Mesenchymal stem cell (in vitro differentiated cells and primary cell): Measurements from ENCODE around the gene SDHAF3. TPM values are rescaled to one million over a fixed set of nuclear protein-coding genes. Genes with fewer than 3 reads are reported as not detected.
"Not testable (repeated sequence)": the region's sequence is repeated elsewhere in the genome, so short reads cannot be mapped to it uniquely, and the experiment has no call there.

Source experiments
- DNase-seq: peaks from one replicate; pipeline ENCODE4 v3.0.0-alpha.2; 2013
- H2AFZ ChIP-seq: one replicate; pipeline ENCODE4 v1.6.1; 2013; ENCODE audit warnings: low read depth, mild to moderate bottlenecking, control low read depth, inconsistent platforms, low read length, moderate library complexity
- H2AK5ac ChIP-seq: 2 replicates; pipeline ENCODE4 v1.6.1; 2013; ENCODE audit warnings: low read length, moderate library complexity, mild to moderate bottlenecking, inconsistent platforms; ENCODE audit not compliant: severe bottlenecking
- H2BK120ac ChIP-seq: one replicate; pipeline ENCODE4 v1.6.1; 2013; ENCODE audit warnings: low read depth, mild to moderate bottlenecking, inconsistent platforms, low read length, moderate library complexity
- H2BK12ac ChIP-seq, 2 experiments: one replicate each; pipeline ENCODE4 v1.6.1; 2013; ENCODE audit warnings: inconsistent platforms in 2 of 2, low read length in 2 of 2, mild to moderate bottlenecking in 2 of 2, moderate library complexity in 2 of 2, control low read depth in 1 of 2
- H2BK15ac ChIP-seq: one replicate; pipeline ENCODE4 v1.6.1; 2013; ENCODE audit warnings: mild to moderate bottlenecking, low read depth, inconsistent platforms; ENCODE audit not compliant: poor library complexity, severe bottlenecking
- H2BK5ac ChIP-seq: 2 replicates; pipeline ENCODE4 v1.6.1; 2013; ENCODE audit warnings: low read depth, mild to moderate bottlenecking, low read length, control low read depth, inconsistent platforms; ENCODE audit not compliant: poor library complexity, severe bottlenecking
- H3K14ac ChIP-seq, 2 experiments: one replicate each; pipeline ENCODE4 v1.6.1; 2013; ENCODE audit warnings: inconsistent platforms in 2 of 2, low read length in 2 of 2, control low read depth in 1 of 2, mild to moderate bottlenecking in 1 of 2, moderate library complexity in 1 of 2
- H3K18ac ChIP-seq, 2 experiments: one replicate each; pipeline ENCODE4 v1.6.1; 2013; ENCODE audit warnings: inconsistent platforms in 2 of 2, low read length in 2 of 2, control low read depth in 1 of 2, low read depth in 1 of 2, mild to moderate bottlenecking in 1 of 2
- H3K23ac ChIP-seq, 2 experiments: one replicate each; pipeline ENCODE4 v1.6.1; 2013; ENCODE audit warnings: inconsistent platforms in 2 of 2, low read length in 2 of 2, mild to moderate bottlenecking in 2 of 2, moderate library complexity in 2 of 2, control low read depth in 1 of 2
- H3K27ac ChIP-seq: 2 replicates; pipeline ENCODE4 v1.5.1; 2013; ENCODE audit warnings: mild to moderate bottlenecking, moderate library complexity, low read length, control low read depth, inconsistent platforms; ENCODE audit not compliant: poor library complexity, severe bottlenecking
- H3K27me3 ChIP-seq, 2 experiments: 2 replicates each; pipeline versions ENCODE4 v1.6.1 to v1.7.0; 2013; ENCODE audit warnings: low read length in 2 of 2, mild to moderate bottlenecking in 2 of 2, moderate library complexity in 2 of 2, control low read depth in 1 of 2, inconsistent platforms in 1 of 2; ENCODE audit not compliant: control insufficient read depth in 1 of 2, insufficient read depth in 1 of 2
- H3K36me3 ChIP-seq, 2 experiments: 2 replicates each; pipeline versions ENCODE4 v1.6.1 to v1.7.0; 2013; ENCODE audit warnings: low read length in 2 of 2, control low read depth in 1 of 2, inconsistent platforms in 1 of 2, low read depth in 1 of 2, mild to moderate bottlenecking in 1 of 2; ENCODE audit not compliant: insufficient read depth in 2 of 2, control insufficient read depth in 1 of 2
- H3K4ac ChIP-seq, 2 experiments: one replicate each; pipeline ENCODE4 v1.6.1; 2013; ENCODE audit warnings: inconsistent platforms in 2 of 2, low read length in 2 of 2, mild to moderate bottlenecking in 2 of 2, moderate library complexity in 2 of 2, control low read depth in 1 of 2, low read depth in 1 of 2
- H3K4me1 ChIP-seq: 2 replicates; pipeline ENCODE4 v1.6.1; 2013; ENCODE audit warnings: low read depth, low read length, control low read depth; ENCODE audit not compliant: control insufficient read depth, insufficient read depth
- H3K4me2 ChIP-seq: 2 replicates; pipeline ENCODE4 v1.6.1; 2013; ENCODE audit warnings: low read length, mild to moderate bottlenecking, inconsistent platforms; ENCODE audit not compliant: poor library complexity, severe bottlenecking
- H3K4me3 ChIP-seq, 2 experiments: 2 replicates each; pipeline versions ENCODE4 v1.5.1 to v1.7.0; 2013; ENCODE audit warnings: low read length in 2 of 2, mild to moderate bottlenecking in 2 of 2, control low read depth in 1 of 2, low read depth in 1 of 2; ENCODE audit not compliant: insufficient read depth in 1 of 2
- H3K79me1 ChIP-seq: replicated peaks from 2 replicates; pipeline ENCODE4 v1.6.1; 2013; ENCODE audit warnings: mild to moderate bottlenecking, control low read depth, low read length, inconsistent platforms; ENCODE audit not compliant: poor library complexity, severe bottlenecking
- H3K9ac ChIP-seq: 2 replicates; pipeline ENCODE4 v1.7.0; 2013; ENCODE audit warnings: mild to moderate bottlenecking, low read length, moderate library complexity
- H3K9me3 ChIP-seq: 2 replicates; pipeline ENCODE4 v1.7.0; 2013; ENCODE audit warnings: mild to moderate bottlenecking, low read length; ENCODE audit not compliant: control insufficient read depth
- H4K8ac ChIP-seq: one replicate; pipeline ENCODE4 v1.6.1; 2013; ENCODE audit warnings: inconsistent platforms, mild to moderate bottlenecking, low read length, moderate library complexity
- H4K91ac ChIP-seq: one replicate; pipeline ENCODE4 v1.6.1; 2013; ENCODE audit warnings: mild to moderate bottlenecking, low read length, inconsistent platforms
- WGBS: methylation state at CpG from one replicate; pipeline ENCODE4 v1.1.7; 2013; ENCODE audit warnings: mixed read lengths; 5-methylcytosine and 5-hydroxymethylcytosine counted together
- polyA plus RNA-seq, 2 experiments: library from polyadenylated mRNA; stranded (reverse); fragments of 200-250 nt; gene quantifications; one replicate each; pipeline ENCODE4 v1.2.3, GENCODE V29; 2013

SDHAF3 gene
- 8.4 TPM for polyA plus RNA-seq (2013, experiment 1 of 2)
- 8.1 TPM for polyA plus RNA-seq (2013, experiment 2 of 2)

- no peak within 1 kb of the TSS for H2BK15ac ChIP-seq
- H3K14ac ChIP-seq = peak within 1 kb of the TSS in 1 of 2 experiments; percentile 22
- peak within 1 kb of the TSS; percentile 60 to 78 for H3K4ac ChIP-seq
- peak within 1 kb of the TSS; percentile 100 for H4K8ac ChIP-seq
- H3K18ac ChIP-seq = peak within 1 kb of the TSS; percentile 60 to 80
- H3K4me3 ChIP-seq = peak within 1 kb of the TSS; percentile 66 to 92
- H2BK12ac ChIP-seq = no peak within 1 kb of the TSS
- H3K4me2 ChIP-seq = peak within 1 kb of the TSS; percentile 94
- under 1% methylated on average over 55 of the region's 59 CpGs for WGBS
- H3K27me3 ChIP-seq = no peaks in the 10 kb centered on the region
- peak; percentile 98 for DNase-seq
- peaks cover 3% of the 10 kb centered on the region for H3K4me1 ChIP-seq
- peaks cover 9% of the 10 kb centered on the region for H3K79me1 ChIP-seq
- no peaks in the 10 kb centered on the region for H3K36me3 ChIP-seq
- H3K9ac ChIP-seq = peak within 1 kb of the TSS; percentile 89
- no peak within 1 kb of the TSS for H4K91ac ChIP-seq
- H2BK5ac ChIP-seq = no peak within 1 kb of the TSS
- peak within 1 kb of the TSS; percentile 41 for H2AK5ac ChIP-seq
- no peak within 1 kb of the TSS for H3K23ac ChIP-seq
- H2BK120ac ChIP-seq = no peak within 1 kb of the TSS
- H3K27ac ChIP-seq = peak within 1 kb of the TSS; percentile 11
- H2AFZ ChIP-seq = peak within 1 kb of the TSS; percentile 91
- H3K9me3 ChIP-seq = no peaks in the 10 kb centered on the region
Observed at GRCh38 chr7:97117372-97118188, at the start of gene SDHAF3. TSS of gene SDHAF3 (plus strand) at chr7:97117698. CDS start at chr7:97117724, 26 bp downstream.

GRCh38 chr7:97072025-97072424 lies 45.5 kb upstream of the SDHAF3 start:
- not testable (repeated sequence) for H3K79me1 ChIP-seq, H3K9ac ChIP-seq, H3K18ac ChIP-seq, H3K23ac ChIP-seq, H4K8ac ChIP-seq, H3K9me3 ChIP-seq, H3K4ac ChIP-seq, H3K27ac ChIP-seq, H2BK5ac ChIP-seq, H2BK15ac ChIP-seq, H2AK5ac ChIP-seq, H3K4me3 ChIP-seq, H3K14ac ChIP-seq, H3K4me1 ChIP-seq, H3K36me3 ChIP-seq, H2BK12ac ChIP-seq, H2AFZ ChIP-seq, H3K27me3 ChIP-seq, H3K4me2 ChIP-seq, H4K91ac ChIP-seq, H2BK120ac ChIP-seq, DNase-seq
- WGBS = 60% methylated on average over 1 of the region's 2 CpGs

GRCh38 chr7:97075928-97076327 lies 41.6 kb upstream of the SDHAF3 start:
- Histone ChIP-seq H2AFZ (no peak overlapping the region), H4K91ac (no peak overlapping the region), H3K4me1 (no peaks in the 10 kb centered on the region), H2BK5ac (no peak overlapping the region), H2BK15ac (no peak overlapping the region), H2BK120ac (no peak overlapping the region), H3K9me3 (no peaks in the 10 kb centered on the region), H3K14ac (no peak overlapping the region), H3K4me3 (no peak overlapping the region), H3K27ac (no peak overlapping the region), H3K18ac (no peak overlapping the region), H3K4ac (no peak overlapping the region), H3K79me1 (no peaks in the 10 kb centered on the region), H3K4me2 (no peak overlapping the region), H3K36me3 (no peaks in the 10 kb centered on the region), H4K8ac (no peak overlapping the region), H3K23ac (no peak overlapping the region), H2BK12ac (no peak overlapping the region), H3K9ac (no peak overlapping the region), H3K27me3 (peaks cover 0 to 6% of the 10 kb centered on the region in 2 experiments), H2AK5ac (no peak overlapping the region)
- 71% methylated on average over 7 of the region's 7 CpGs for WGBS
- DNase-seq = no peak

GRCh38 chr7:97078023-97078969 lies 39.2 kb upstream of the SDHAF3 start:
- H3K4me2 ChIP-seq = no peak overlapping the region
- H2BK15ac ChIP-seq = no peak overlapping the region
- no peak overlapping the region for H2AFZ ChIP-seq
- H3K36me3 ChIP-seq = no peaks in the 10 kb centered on the region
- no peaks in the 10 kb centered on the region for H3K9me3 ChIP-seq
- WGBS = 61% methylated on average over 7 of the region's 9 CpGs
- H2AK5ac ChIP-seq = no peak overlapping the region
- H3K14ac ChIP-seq = no peak overlapping the region
- H3K18ac ChIP-seq = no peak overlapping the region
- H2BK120ac ChIP-seq = no peak overlapping the region
- H2BK5ac ChIP-seq = no peak overlapping the region
- peaks cover 0 to 6% of the 10 kb centered on the region in 2 experiments for H3K27me3 ChIP-seq
- no peak overlapping the region for H3K27ac ChIP-seq
- no peak overlapping the region for H3K9ac ChIP-seq
- no peak overlapping the region for H3K4me3 ChIP-seq
- H3K79me1 ChIP-seq = no peaks in the 10 kb centered on the region
- no peak for DNase-seq
- H3K4ac ChIP-seq = no peak overlapping the region
- no peak overlapping the region for H4K8ac ChIP-seq
- H3K23ac ChIP-seq = no peak overlapping the region
- H2BK12ac ChIP-seq = no peak overlapping the region
- H4K91ac ChIP-seq = no peak overlapping the region
- H3K4me1 ChIP-seq = no peaks in the 10 kb centered on the region
